ENCODE results near the gene HDAC9.

- TF ChIP-seq CTCF (IDR thresholded peaks at IDR 0.05) (no peak), POLR2A (IDR thresholded peaks at IDR 0.05) (no peak), EP300 (IDR thresholded peaks at IDR 0.05) (no peak)
Measured at GRCh38 chr7:18508443-18509427, 13.2 kb downstream of the HDAC9 start.
